ENCODE data around the gene THEMIS2.

DNA sequence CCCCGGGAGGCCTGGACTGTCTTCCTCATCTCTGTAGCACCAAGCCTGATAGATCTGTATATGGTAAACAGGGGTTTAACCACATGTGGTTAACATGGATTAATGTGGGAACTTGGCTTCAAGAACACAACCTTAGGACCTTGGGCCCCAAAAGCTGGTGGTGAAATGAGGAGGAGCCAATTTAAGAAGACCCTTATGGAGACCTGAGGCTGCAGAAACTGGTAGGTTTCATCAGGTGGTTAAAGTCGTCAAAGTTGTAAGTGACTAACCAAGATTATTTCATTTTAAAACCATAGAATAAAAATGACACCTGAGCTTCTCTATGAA, 14.0 kb downstream of the THEMIS2 start:
- TF ChIP-seq BACH2 (CRISPR knock-in tag; IDR thresholded peaks at IDR 0.05; ENCODE audit: borderline replicate concordance) (no peak), ARNTL (CRISPR knock-in tag; IDR thresholded peaks at IDR 0.05; ENCODE audit: borderline replicate concordance, low read depth) (no peak)
